Measurements from ENCODE around the gene CNR2. TPM values are rescaled to one million over a fixed set of nuclear protein-coding genes. Genes with fewer than 3 reads are reported as not detected.
A peak's percentile ranks its signal among the peaks of the same experiment; 100 is the strongest.
"Not testable (repeated sequence)": the region's sequence is repeated elsewhere in the genome, so short reads cannot be mapped to it uniquely, and the experiment has no call there.

The CNR2 gene
- total and polyA plus RNA-seq, 2 of the 4 experiments (the other 2 are of a cell fraction): not detected

DNA sequence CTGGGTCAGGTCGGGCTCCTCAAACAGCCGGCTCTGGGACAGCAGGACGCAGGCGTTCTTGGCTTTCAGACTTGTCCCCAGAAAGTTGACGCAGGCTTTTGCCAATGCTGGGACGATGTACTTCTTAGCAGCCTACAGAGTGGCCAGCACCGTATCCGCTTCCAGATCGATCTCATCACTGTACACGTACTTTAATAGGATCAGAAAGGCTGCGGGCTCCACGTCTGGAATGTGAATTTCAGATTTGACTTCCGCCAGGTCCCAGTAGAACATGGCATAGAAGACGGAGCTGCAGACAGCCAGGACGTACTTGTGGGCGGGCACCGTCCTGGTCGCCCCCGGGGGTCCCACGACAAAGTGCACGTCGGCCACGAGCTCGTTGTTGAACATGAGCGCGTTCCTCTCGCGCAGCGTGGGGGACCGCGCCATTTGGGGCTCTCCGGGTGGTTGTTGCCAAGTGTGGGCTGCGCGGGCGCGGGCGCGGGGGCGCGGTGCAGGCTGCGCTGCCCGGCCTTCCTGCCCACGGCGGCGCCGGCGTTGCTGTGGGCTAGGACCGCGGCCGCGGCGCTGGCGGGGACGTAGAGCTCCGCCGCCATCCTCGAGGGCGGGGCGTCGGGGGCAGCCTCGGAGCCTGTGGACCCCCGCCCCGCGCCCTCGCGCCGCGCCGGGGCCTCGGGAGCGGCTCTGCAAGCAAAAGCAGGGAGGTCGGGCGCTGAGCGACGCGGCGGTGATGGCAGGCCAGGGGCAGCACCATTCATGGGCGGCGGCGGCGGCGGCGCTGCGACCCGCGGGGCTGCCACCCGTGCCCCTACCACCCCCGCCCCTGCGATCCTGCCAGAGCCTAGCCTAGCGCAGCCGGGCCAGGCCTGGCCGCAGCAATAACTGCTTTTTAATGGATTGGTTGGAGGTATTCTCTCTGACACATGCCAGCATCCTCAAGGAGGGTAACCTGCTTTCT, 10.6 kb downstream of the CNR2 start:
- no peak overlapping the region for H4K8ac ChIP-seq (ENCODE audit: low read depth in 2 of 2, low read length in 2 of 2)
- no peaks in the 10 kb centered on the region for H3K79me1 ChIP-seq (ENCODE audit: low read depth in 1 of 2, low read length in 2 of 2)
- no peak overlapping the region for H4K91ac ChIP-seq (ENCODE audit: insufficient read depth, low read depth, low read length)
- no peak overlapping the region for H3K4ac ChIP-seq (ENCODE audit: low read depth, low read length)
- CTCF ChIA-PET: interaction anchor here (0.6 kb wide), 1 partner anchor 119 kb away, joined by 3 read pairs; no protein-coding TSS in a partner anchor
- H2AK5ac ChIP-seq (ENCODE audit: low read depth, low read length): no peak overlapping the region
- BruUV-seq (replicated peaks): no TSS peak
- peak overlapping the region; percentile 71 for H2AFZ ChIP-seq (replicated peaks; ENCODE audit: low read length, poor library complexity)
- ATAC-seq (ENCODE audit: low read depth) (peak; percentile 59), DNase-seq (no peak)
- H3K9me1 ChIP-seq (ENCODE audit: insufficient read depth, low read length): no peaks in the 10 kb centered on the region
- peak overlapping the region; percentile 20; the same call in 1 of the 2 replicates for H3K4me3 ChIP-seq (ENCODE audit: insufficient read depth, low read depth, low read length)
- H3K56ac ChIP-seq (ENCODE audit: extremely low read depth, insufficient read depth, low read length): no peak overlapping the region
- H3K27me3 ChIP-seq (ENCODE audit: control insufficient read depth, insufficient read depth, low read length): peaks cover 59% of the 10 kb centered on the region
- H3K14ac ChIP-seq (replicated peaks; ENCODE audit: low read depth, low read length): no peak overlapping the region
- H2AK9ac ChIP-seq (replicated peaks; ENCODE audit: low read depth, low read length, poor library complexity): no peak overlapping the region
- intact Hi-C loops (cut with micrococcal nuclease): no loop called here
- in situ Hi-C loops (cut with MboI; ENCODE audit: low sequenced_read_pairs): no loop called here
- H3K27ac ChIP-seq (ENCODE audit: insufficient read depth, low read length): no peak overlapping the region
- H3K9ac ChIP-seq (ENCODE audit: low read depth, low read length): no peak overlapping the region
- H2BK20ac ChIP-seq (ENCODE audit: low read depth, low read length): no peak overlapping the region
- dilution Hi-C loops (cut with HindIII; ENCODE audit: low sequenced_read_pairs, unreplicated experiment): no loop called here
- POLR2A ChIA-PET (ENCODE audit: unreplicated experiment): no interaction called here
- H2BK15ac ChIP-seq (ENCODE audit: low read depth, low read length): no peak overlapping the region
- TF ChIP-seq MAZ (IDR thresholded peaks at IDR 0.05; ENCODE audit: borderline replicate concordance, low read depth, low read length) (no peak), FOS (IDR thresholded peaks at IDR 0.05; ENCODE audit: low read depth, low read length) (no peak), RFX5 (IDR thresholded peaks at IDR 0.05; ENCODE audit: low read depth, low read length) (no peak), MAFK (IDR thresholded peaks at IDR 0.05; ENCODE audit: low read depth, low read length) (no peak), POLR2A (IDR thresholded peaks at IDR 0.05; ENCODE audit: low read depth, low read length) (no peak)
- no peaks in the 10 kb centered on the region for H3K4me1 ChIP-seq (ENCODE audit: control insufficient read depth, insufficient read depth, low read length)
- H2BK5ac ChIP-seq (ENCODE audit: low read depth, low read length, poor library complexity, severe bottlenecking): no peak overlapping the region
- no peaks in the 10 kb centered on the region for H4K20me1 ChIP-seq (ENCODE audit: insufficient read depth, low read length)
- H3K23ac ChIP-seq (ENCODE audit: low read depth, low read length): no peak overlapping the region
- WGBS, 2 experiments (ENCODE audit: extremely low coverage in 2 of 2, insufficient read length in 1 of 2): 8% methylated on average over 38 of the region's 92 CpGs; no CpG with 5 or more reads in 1 of the 2 experiments
- H2BK120ac ChIP-seq (ENCODE audit: low read depth, low read length): no peak overlapping the region
- no peaks in the 10 kb centered on the region for H3K36me3 ChIP-seq (ENCODE audit: control insufficient read depth, insufficient read depth, low read length)
- H3K4me2 ChIP-seq (ENCODE audit: low read depth, low read length): peak overlapping the region; percentile 61; the same call in 1 of the 2 replicates
- no peak overlapping the region for H3K18ac ChIP-seq (ENCODE audit: low read depth, low read length)
- peaks cover 7% of the 10 kb centered on the region; the same call in 1 of the 2 replicates for H3K9me3 ChIP-seq (ENCODE audit: control insufficient read depth, insufficient read depth, low read length)
- no peak overlapping the region for H4K5ac ChIP-seq (ENCODE audit: low read depth, low read length)

DNA sequence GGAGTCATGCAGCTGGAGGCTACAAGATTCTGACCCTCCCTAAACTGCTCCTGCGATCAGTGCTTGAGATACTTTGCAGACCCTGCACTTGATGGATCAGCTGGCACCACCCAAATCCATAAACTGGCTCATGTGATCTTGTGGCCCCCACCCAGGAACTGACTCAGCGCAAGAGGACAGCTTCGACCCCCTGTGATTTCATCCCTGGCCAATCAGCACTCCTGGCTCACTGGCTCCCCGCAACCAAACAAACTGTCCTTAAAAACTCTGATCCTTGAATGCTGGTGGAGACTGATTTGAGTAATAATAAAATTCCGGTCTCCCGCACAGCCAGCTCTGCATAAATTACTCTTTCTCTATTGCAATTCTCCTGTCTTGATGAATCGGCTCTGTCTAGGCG, 13.1 kb downstream of the CNR2 start:
- H4K91ac ChIP-seq (ENCODE audit: insufficient read depth, low read depth, low read length); H3K4ac ChIP-seq (ENCODE audit: low read depth, low read length); POLR2A ChIA-PET (ENCODE audit: unreplicated experiment); H2AK5ac ChIP-seq (ENCODE audit: low read depth, low read length); H2AFZ ChIP-seq (replicated peaks; ENCODE audit: low read length, poor library complexity); H3K56ac ChIP-seq (ENCODE audit: extremely low read depth, insufficient read depth, low read length); H2BK15ac ChIP-seq (ENCODE audit: low read depth, low read length); H3K27ac ChIP-seq (ENCODE audit: insufficient read depth, low read length); H3K9me3 ChIP-seq (ENCODE audit: control insufficient read depth, insufficient read depth, low read length); in situ Hi-C loops (cut with MboI; ENCODE audit: low sequenced_read_pairs); H2BK120ac ChIP-seq (ENCODE audit: low read depth, low read length); H3K9ac ChIP-seq (ENCODE audit: low read depth, low read length); H3K4me3 ChIP-seq (ENCODE audit: insufficient read depth, low read depth, low read length); CTCF ChIA-PET; ATAC-seq (ENCODE audit: low read depth); H3K4me1 ChIP-seq (ENCODE audit: control insufficient read depth, insufficient read depth, low read length); H3K36me3 ChIP-seq (ENCODE audit: control insufficient read depth, insufficient read depth, low read length); H3K9me1 ChIP-seq (ENCODE audit: insufficient read depth, low read length); H4K20me1 ChIP-seq (ENCODE audit: insufficient read depth, low read length); H3K14ac ChIP-seq (replicated peaks; ENCODE audit: low read depth, low read length); H2BK5ac ChIP-seq (ENCODE audit: low read depth, low read length, poor library complexity, severe bottlenecking); intact Hi-C loops (cut with micrococcal nuclease); DNase-seq; H3K18ac ChIP-seq (ENCODE audit: low read depth, low read length); H2BK20ac ChIP-seq (ENCODE audit: low read depth, low read length); H2AK9ac ChIP-seq (replicated peaks; ENCODE audit: low read depth, low read length, poor library complexity); H3K79me1 ChIP-seq (ENCODE audit: low read depth in 1 of 2, low read length in 2 of 2); BruUV-seq (replicated peaks); H4K5ac ChIP-seq (ENCODE audit: low read depth, low read length); H4K8ac ChIP-seq (ENCODE audit: low read depth in 2 of 2, low read length in 2 of 2); H3K23ac ChIP-seq (ENCODE audit: low read depth, low read length); H3K4me2 ChIP-seq (ENCODE audit: low read depth, low read length); dilution Hi-C loops (cut with HindIII; ENCODE audit: low sequenced_read_pairs, unreplicated experiment): not testable (repeated sequence)
- WGBS, 2 experiments (ENCODE audit: extremely low coverage in 2 of 2, insufficient read length in 1 of 2): 57% methylated on average over 1 of the region's 8 CpGs; no CpG with 5 or more reads in 1 of the 2 experiments
- peaks cover 50% of the 10 kb centered on the region for H3K27me3 ChIP-seq (ENCODE audit: control insufficient read depth, insufficient read depth, low read length)
